ENCODE results near the gene KIZ. TPM values are rescaled to one million over a fixed set of nuclear protein-coding genes. Genes with fewer than 3 reads are reported as not detected.

Gene KIZ
- total and polyA plus RNA-seq, 7 donors = 4.6 to 26.2 (median 18.6) TPM

- TF ChIP-seq CTCF (IDR thresholded peaks at IDR 0.05) = no peak
- ATAC-seq (no peak), DNase-seq (no peak)
- Histone ChIP-seq H3K36me3 (ENCODE audit: insufficient read depth in 1 of 2, low read depth in 1 of 2) (no peaks in the 10 kb centered on the region), H3K9me3 (no peaks in the 10 kb centered on the region), H3K27ac (no peak overlapping the region), H3K4me3 (no peak overlapping the region), H3K27me3 (ENCODE audit: insufficient read depth in 3 of 3, low read length in 2 of 3) (peaks cover 0 to 1% (median 0%) of the 10 kb centered on the region in 3 donors), H3K4me1 (no peaks in the 10 kb centered on the region)
- WGBS, 3 donors = 67 to 70% (median 69%) methylated on average over 4 of the region's 4 CpGs
- intact Hi-C loops (cut with DNase I) = no loop called here
Observed at GRCh38 chr20:21117521-21117920, 8.4 kb upstream of the KIZ start.

DNA sequence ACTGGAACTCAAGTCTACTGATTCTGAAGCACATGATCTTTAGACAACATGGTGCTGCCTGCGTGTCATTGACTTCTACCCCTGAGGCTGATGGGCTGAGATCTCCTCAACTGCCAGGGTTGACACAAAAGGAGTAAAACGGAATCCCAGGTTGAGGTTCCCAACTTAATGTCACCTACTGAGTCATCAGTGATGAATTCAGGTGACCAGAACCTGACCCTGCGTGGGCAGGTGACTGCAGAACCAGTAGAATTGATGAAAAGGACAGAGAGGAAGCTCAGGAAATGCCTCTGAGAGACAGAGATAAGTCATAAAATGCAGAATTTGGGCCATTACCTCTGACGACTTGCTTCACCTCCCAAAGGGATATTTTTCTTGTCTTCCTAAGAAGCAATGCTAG, 7.7 kb upstream of the KIZ start:
- H3K9me3 ChIP-seq = no peaks in the 10 kb centered on the region
- H3K27me3 ChIP-seq (ENCODE audit: insufficient read depth in 3 of 3, low read length in 2 of 3) = peaks cover 0 to 1% (median 0%) of the 10 kb centered on the region in 3 donors
- WGBS, 3 donors = 58 to 62% (median 62%) methylated on average over 4 of the region's 4 CpGs
- ATAC-seq = no peak
- no peaks in the 10 kb centered on the region for H3K4me1 ChIP-seq
- H3K36me3 ChIP-seq (ENCODE audit: insufficient read depth in 1 of 2, low read depth in 1 of 2) = no peaks in the 10 kb centered on the region
- DNase-seq = no peak
- no peak overlapping the region for H3K27ac ChIP-seq
- intact Hi-C loops (cut with DNase I) = no loop called here
- no peak for TF ChIP-seq CTCF (IDR thresholded peaks at IDR 0.05)
- no peak overlapping the region for H3K4me3 ChIP-seq

DNA sequence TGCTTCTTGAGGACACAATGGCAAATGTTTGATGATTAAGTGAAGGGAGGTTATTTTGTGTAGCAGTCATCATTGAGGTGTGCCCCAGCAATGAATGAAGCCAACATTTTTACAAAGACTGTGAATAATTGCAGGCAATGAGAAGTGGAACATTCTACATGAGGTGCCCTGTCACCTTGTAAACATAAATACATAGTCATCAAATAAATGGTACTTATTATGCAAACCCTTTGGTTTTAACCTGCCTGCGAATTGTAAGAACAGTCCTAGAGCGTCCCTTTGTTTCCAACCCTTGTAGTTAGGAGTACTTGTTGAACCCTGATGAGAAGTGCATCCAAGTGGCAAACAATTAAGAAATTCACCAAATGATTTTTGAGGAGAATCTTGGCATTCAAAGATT, 7.1 kb upstream of the KIZ start:
- H3K27me3 ChIP-seq (ENCODE audit: insufficient read depth in 3 of 3, low read length in 2 of 3) = peaks cover 0 to 1% (median 0%) of the 10 kb centered on the region in 3 donors
- no peaks in the 10 kb centered on the region for H3K4me1 ChIP-seq
- no peak overlapping the region for H3K4me3 ChIP-seq
- WGBS, 3 donors = 95 to 98% (median 96%) methylated on average over 2 of the region's 2 CpGs
- H3K27ac ChIP-seq = no peak overlapping the region
- no peak for TF ChIP-seq CTCF (IDR thresholded peaks at IDR 0.05)
- DNase-seq (no peak), ATAC-seq (no peak)
- no peaks in the 10 kb centered on the region for H3K9me3 ChIP-seq
- H3K36me3 ChIP-seq (ENCODE audit: insufficient read depth in 1 of 2, low read depth in 1 of 2) = no peaks in the 10 kb centered on the region
- intact Hi-C loops (cut with DNase I) = no loop called here

- Histone ChIP-seq H3K27me3 (ENCODE audit: insufficient read depth in 3 of 3, low read length in 2 of 3) (no peaks in the 10 kb centered on the region), H3K27ac (no peak overlapping the region), H3K36me3 (ENCODE audit: insufficient read depth in 1 of 2, low read depth in 1 of 2) (no peaks in the 10 kb centered on the region), H3K9me3 (no peaks in the 10 kb centered on the region), H3K4me1 (peaks cover 12% of the 10 kb centered on the region), H3K4me3 (no peak overlapping the region)
- WGBS, 3 donors = 88 to 93% (median 90%) methylated on average over 3 of the region's 3 CpGs
- intact Hi-C loops (cut with DNase I) = loop anchor here in 1 of 2 donors (10.0 kb wide), 2 partner anchors 259 to 289 kb away; no protein-coding TSS in a partner anchor
- no peak for TF ChIP-seq CTCF (IDR thresholded peaks at IDR 0.05)
- DNase-seq = no peak
- no peak for ATAC-seq
Observed at GRCh38 chr20:21124190-21124589, 1.7 kb upstream of the KIZ start.
